Activated CD4-positive, alpha-beta memory T cell treated with anti-CD3 and anti-CD28 coated beads for 36 hours (primary cell): ENCODE data around the gene SLC2A8. TPM values are rescaled to one million over a fixed set of nuclear protein-coding genes. Genes with fewer than 3 reads are reported as not detected.

Experiments used
- CTCF ChIA-PET: fragments of 350-600 bp; sonication (Branson Sonifier 250); formaldehyde crosslinking; loops from one replicate; lab custom pipeline; 2021; ENCODE audit warnings: antibody characterized with exemption, inconsistent platforms; lab: Charles Lee
- POLR2A ChIA-PET: fragments of 350-600 bp; sonication (Branson Sonifier 250); formaldehyde crosslinking; loops from one replicate; lab custom pipeline; 2021; ENCODE audit warnings: antibody characterized with exemption; lab: Charles Lee
- DNase-seq: peaks from one replicate; pipeline ENCODE4 v3.0.0-alpha.2; 2020
- H3K27ac Mint-ChIP-seq: one replicate; pipeline ENCODE4 v1.8.0; 2021; ENCODE audit warnings: mixed read lengths
- H3K27me3 Mint-ChIP-seq: one replicate; pipeline ENCODE4 v1.8.0; 2021; ENCODE audit warnings: mixed read lengths
- H3K36me3 Mint-ChIP-seq: one replicate; pipeline ENCODE4 v1.8.0; 2021; ENCODE audit warnings: mixed read lengths
- H3K4me1 Mint-ChIP-seq: one replicate; pipeline ENCODE4 v1.8.0; 2021; ENCODE audit warnings: low read depth, mixed read lengths
- H3K4me3 Mint-ChIP-seq: one replicate; pipeline ENCODE4 v1.8.0; 2021; ENCODE audit warnings: mild to moderate bottlenecking, mixed read lengths
- H3K9me3 Mint-ChIP-seq: one replicate; pipeline ENCODE4 v1.8.0; 2021; ENCODE audit warnings: mixed read lengths
- intact Hi-C: fragments of 100-400 bp; cut with micrococcal nuclease; formaldehyde crosslinking; loops from one replicate; pipeline ENCODE4 v1.15.1; 2023
- total RNA-seq, 2 experiments: library from RNA; stranded (reverse); gene quantifications; one replicate each; pipeline ENCODE4 v1.2.3, GENCODE V29; 2021

Gene SLC2A8
- total RNA-seq, 2 experiments from 2014 or later, result 3.2 to 4.6 TPM

DNA sequence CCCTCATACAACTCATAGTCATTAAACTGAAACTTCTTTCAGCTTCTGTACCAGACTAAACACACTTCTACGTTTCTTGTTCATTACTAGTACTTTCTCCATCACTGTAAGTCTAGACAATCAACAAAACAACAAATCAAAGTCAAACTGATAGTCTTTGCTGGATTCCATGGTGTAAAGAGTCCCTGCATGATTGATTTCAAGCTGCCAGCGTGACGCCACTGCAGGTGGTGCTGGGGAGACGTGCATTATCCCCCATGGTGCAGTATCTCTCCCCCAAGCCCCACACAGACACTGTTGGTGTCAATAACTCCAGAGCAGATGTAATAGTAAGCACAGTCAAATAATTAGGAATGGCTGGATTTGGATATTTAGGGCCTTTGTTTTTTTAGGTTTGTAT, 10.7 kb upstream of the SLC2A8 start:
- Mint-ChIP-seq H3K4me3 (no peak overlapping the region), H3K27me3 (peaks cover 58% of the 10 kb centered on the region), H3K36me3 (no peaks in the 10 kb centered on the region), H3K27ac (no peak overlapping the region), H3K4me1 (peaks cover 30% of the 10 kb centered on the region), H3K9me3 (no peaks in the 10 kb centered on the region)
- ChIA-PET POLR2A (no interaction called here), CTCF (interaction anchor here (0.9 kb wide), 1 partner anchor 445 kb away, joined by 3 read pairs; no protein-coding TSS in a partner anchor)
- intact Hi-C loops, result no loop called here
- DNase-seq, result no peak

- intact Hi-C loops, result no loop called here
- POLR2A ChIA-PET, result interaction anchor here (2.6 kb wide), 1 partner anchor 36 kb away, joined by 8 read pairs; no protein-coding TSS in a partner anchor
Observed at GRCh38 chr9:127386981-127387380, 10.0 kb upstream of the SLC2A8 start.

DNA sequence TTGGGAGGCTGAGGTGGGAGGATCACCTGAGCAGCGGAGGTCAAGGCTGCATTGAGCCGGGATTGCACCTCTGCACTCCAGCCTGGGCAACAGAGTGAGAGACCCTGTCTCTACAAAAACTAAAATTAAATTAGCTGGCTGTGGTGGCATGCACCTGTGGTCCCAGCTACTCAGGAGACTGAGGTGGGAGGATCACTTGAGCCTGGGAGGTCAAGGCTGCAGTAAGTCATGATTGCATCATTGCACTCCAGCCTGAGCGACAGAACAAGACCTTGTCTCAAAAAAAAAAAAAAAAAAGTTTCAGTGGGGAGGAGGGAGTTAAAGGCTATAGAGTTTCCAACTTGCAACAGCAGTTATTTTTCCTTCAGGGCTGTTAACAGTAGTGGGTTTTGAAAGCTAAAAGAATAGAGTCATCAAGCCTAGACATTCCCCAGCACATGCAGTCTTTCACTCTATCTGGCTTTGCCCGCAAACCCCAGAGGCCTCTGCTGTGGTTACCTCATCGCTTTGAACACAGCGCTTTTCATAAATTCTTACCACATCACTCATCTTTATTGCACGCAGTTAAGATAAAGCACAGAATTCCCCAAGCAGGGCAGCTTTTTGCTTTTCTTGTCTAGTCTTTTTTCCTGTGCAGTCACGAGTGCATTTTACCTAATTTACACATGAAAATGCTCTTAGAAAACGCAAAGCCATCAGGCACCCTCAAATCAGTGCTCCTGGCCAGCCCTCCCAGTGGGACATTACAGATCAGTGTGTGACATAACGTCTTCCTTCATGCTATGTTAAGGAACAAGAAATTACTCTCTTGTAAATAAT, 8.7 kb upstream of the SLC2A8 start:
- CTCF ChIA-PET, result interaction anchor here (1.0 to 2.8 kb wide), 5 partner anchors 9 to 173 kb away, joined by 3 to 8 read pairs (median 4); partner anchors contain the start of genes SLC2A8 and ZNF79

More at GRCh38 chr9:127386981-127387380, 10.0 kb upstream of the SLC2A8 start:
- peaks cover 30% of the 10 kb centered on the region for H3K4me1 Mint-ChIP-seq
- no peak overlapping the region for H3K4me3 Mint-ChIP-seq
- no peak for DNase-seq
- H3K27ac Mint-ChIP-seq, result no peak overlapping the region
- peaks cover 58% of the 10 kb centered on the region for H3K27me3 Mint-ChIP-seq
- CTCF ChIA-PET, result no interaction called here
- no peaks in the 10 kb centered on the region for H3K36me3 Mint-ChIP-seq
- no peaks in the 10 kb centered on the region for H3K9me3 Mint-ChIP-seq

GRCh38 chr9:127388856-127389238, 8.1 kb upstream of the SLC2A8 start:
- Mint-ChIP-seq H3K4me3 (peak overlapping the region; percentile 38), H3K36me3 (no peaks in the 10 kb centered on the region), H3K27me3 (peaks cover 63% of the 10 kb centered on the region), H3K9me3 (no peaks in the 10 kb centered on the region), H3K4me1 (peaks cover 30% of the 10 kb centered on the region), H3K27ac (peak overlapping the region; percentile 70)
- DNase-seq, result peak; percentile 19
- CTCF ChIA-PET, result interaction anchor here (1.0 to 2.8 kb wide), 5 partner anchors 8 to 174 kb away, joined by 3 to 8 read pairs (median 4); partner anchors contain the start of genes SLC2A8 and ZNF79
- POLR2A ChIA-PET, result interaction anchor here (0.6 to 2.6 kb wide), 9 partner anchors 8 to 105 kb away, joined by 3 to 12 read pairs (median 4); partner anchors contain the start of genes LRSAM1, RPL12 and SLC2A8
- intact Hi-C loops, result loop anchor here (1.0 to 2.0 kb wide), 5 partner anchors 7 to 403 kb away; partner anchors contain the start of genes LRSAM1 and RPL12

More for the DNA sequence above, 8.7 kb upstream of the SLC2A8 start:
- Mint-ChIP-seq H3K9me3 (no peaks in the 10 kb centered on the region), H3K36me3 (no peaks in the 10 kb centered on the region), H3K4me3 (peak overlapping the region; percentile 38), H3K4me1 (peaks cover 30% of the 10 kb centered on the region), H3K27me3 (peaks cover 62% of the 10 kb centered on the region), H3K27ac (peak overlapping the region; percentile 70)
- POLR2A ChIA-PET, result interaction anchor here (0.6 to 2.6 kb wide), 10 partner anchors 8 to 163 kb away, joined by 3 to 12 read pairs (median 3); partner anchors contain the start of genes LRSAM1, RPL12 and SLC2A8
- intact Hi-C loops, result loop anchor here (1.0 to 2.0 kb wide), 5 partner anchors 8 to 402 kb away; partner anchors contain the start of genes LRSAM1 and RPL12
- peak; percentile 94 for DNase-seq

GRCh38 chr9:127389381-127390247, 7.4 kb upstream of the SLC2A8 start:
- H3K4me3 Mint-ChIP-seq, result no peak overlapping the region
- DNase-seq, result no peak
- intact Hi-C loops, result loop anchor here (2.0 kb wide), 1 partner anchor 61 kb away; the partner anchor contains the start of genes LRSAM1 and RPL12
- POLR2A ChIA-PET, result interaction anchor here (1.0 to 2.6 kb wide), 3 partner anchors 34 to 62 kb away, joined by 4 to 12 read pairs (median 8); partner anchors contain the start of genes LRSAM1 and RPL12
- H3K27me3 Mint-ChIP-seq, result peaks cover 57% of the 10 kb centered on the region
- H3K36me3 Mint-ChIP-seq, result no peaks in the 10 kb centered on the region
- H3K9me3 Mint-ChIP-seq, result no peaks in the 10 kb centered on the region
- no peak overlapping the region for H3K27ac Mint-ChIP-seq
- peaks cover 30% of the 10 kb centered on the region for H3K4me1 Mint-ChIP-seq
- CTCF ChIA-PET, result interaction anchor here (1.5 to 2.8 kb wide), 2 partner anchors 8 to 29 kb away, joined by 4 to 8 read pairs; partner anchors contain the start of gene SLC2A8

DNA sequence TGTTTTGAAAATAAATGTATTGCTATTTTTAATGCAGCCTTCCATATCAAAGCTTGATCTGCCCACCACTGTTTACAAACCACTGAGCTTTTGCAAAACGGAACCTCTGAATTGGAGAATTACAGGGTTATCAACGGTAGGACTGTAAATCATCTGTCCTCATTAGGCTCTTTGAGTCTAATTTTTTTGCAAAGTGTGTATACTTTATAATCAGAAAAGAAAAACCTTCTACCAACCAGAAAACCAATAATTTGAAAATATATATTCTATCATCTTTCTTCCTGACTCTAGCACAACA, 6.8 kb upstream of the SLC2A8 start:
- ChIA-PET POLR2A (no interaction called here), CTCF (interaction anchor here (2.8 kb wide), 1 partner anchor 7 kb away, joined by 8 read pairs; the partner anchor contains the start of gene SLC2A8)
- Mint-ChIP-seq H3K4me1 (peaks cover 30% of the 10 kb centered on the region), H3K27me3 (peaks cover 56% of the 10 kb centered on the region), H3K36me3 (no peaks in the 10 kb centered on the region), H3K27ac (no peak overlapping the region), H3K9me3 (no peaks in the 10 kb centered on the region), H3K4me3 (no peak overlapping the region)
- DNase-seq, result no peak
- intact Hi-C loops, result no loop called here

- CTCF ChIA-PET, result no interaction called here
- peak; percentile 35 for DNase-seq
- H3K27ac Mint-ChIP-seq, result no peak overlapping the region
- H3K4me3 Mint-ChIP-seq, result no peak overlapping the region
- peaks cover 31% of the 10 kb centered on the region for H3K4me1 Mint-ChIP-seq
- H3K36me3 Mint-ChIP-seq, result no peaks in the 10 kb centered on the region
- intact Hi-C loops, result no loop called here
- H3K9me3 Mint-ChIP-seq, result no peaks in the 10 kb centered on the region
- peaks cover 56% of the 10 kb centered on the region for H3K27me3 Mint-ChIP-seq
- POLR2A ChIA-PET, result no interaction called here
Observed at GRCh38 chr9:127390563-127390962, 6.4 kb upstream of the SLC2A8 start.

- H3K36me3 Mint-ChIP-seq, result no peaks in the 10 kb centered on the region
- peaks cover 49% of the 10 kb centered on the region for H3K27me3 Mint-ChIP-seq
- peaks cover 38% of the 10 kb centered on the region for H3K4me1 Mint-ChIP-seq
- no peaks in the 10 kb centered on the region for H3K9me3 Mint-ChIP-seq
- no peak overlapping the region for H3K4me3 Mint-ChIP-seq
- no peak overlapping the region for H3K27ac Mint-ChIP-seq
- DNase-seq, result no peak
- intact Hi-C loops, result no loop called here
- CTCF ChIA-PET, result no interaction called here
- POLR2A ChIA-PET, result interaction anchor here (0.6 kb wide), 1 partner anchor 37 kb away, joined by 6 read pairs; no protein-coding TSS in a partner anchor
Observed at GRCh38 chr9:127392166-127392565, 4.8 kb upstream of the SLC2A8 start.

DNA sequence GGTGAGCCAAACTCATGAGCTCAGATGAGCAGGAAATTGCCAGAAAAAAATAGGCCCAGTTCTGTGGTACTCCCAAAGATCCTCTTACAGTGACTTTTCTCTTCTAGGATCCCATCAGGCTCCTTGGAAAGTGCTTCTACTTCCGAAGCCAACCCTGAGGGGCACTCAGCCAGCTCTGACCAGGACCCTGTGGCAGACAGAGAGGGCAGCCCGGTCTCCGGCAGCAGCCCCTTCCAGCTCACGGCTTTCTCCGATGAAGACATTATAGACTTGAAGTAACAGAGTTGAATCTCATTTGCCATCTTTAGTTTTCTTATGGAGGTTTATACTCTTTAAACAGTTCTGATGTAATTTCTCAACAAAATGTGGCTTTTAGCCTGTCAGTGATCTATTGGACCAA, 4.0 kb upstream of the SLC2A8 start:
- Mint-ChIP-seq H3K4me1 (peaks cover 35% of the 10 kb centered on the region), H3K9me3 (no peaks in the 10 kb centered on the region), H3K27ac (no peak overlapping the region), H3K4me3 (no peak overlapping the region), H3K27me3 (peaks cover 50% of the 10 kb centered on the region), H3K36me3 (no peaks in the 10 kb centered on the region)
- intact Hi-C loops, result no loop called here
- ChIA-PET POLR2A (no interaction called here), CTCF (no interaction called here)
- no peak for DNase-seq

GRCh38 chr9:127393645-127394044, 3.3 kb upstream of the SLC2A8 start:
- POLR2A ChIA-PET, result no interaction called here
- Mint-ChIP-seq H3K27ac (no peak overlapping the region), H3K4me3 (no peak overlapping the region), H3K4me1 (peaks cover 33% of the 10 kb centered on the region), H3K27me3 (peaks cover 56% of the 10 kb centered on the region), H3K36me3 (no peaks in the 10 kb centered on the region), H3K9me3 (no peaks in the 10 kb centered on the region)
- CTCF ChIA-PET, result interaction anchor here (0.9 kb wide), 1 partner anchor 179 kb away, joined by 3 read pairs; no protein-coding TSS in a partner anchor
- no peak for DNase-seq
- intact Hi-C loops, result no loop called here
